Skeletal muscle satellite cell (primary cell): ENCODE measurements around the gene KLHL29.

ENCODE experiments used
- H3K27me3 ChIP-seq: 2 replicates; pipeline ENCODE4 v1.7.0; 2013; ENCODE audit warnings: low read length; ENCODE audit not compliant: control insufficient read depth, insufficient read depth
- H3K36me3 ChIP-seq: 2 replicates; pipeline ENCODE4 v1.7.0; 2013; ENCODE audit warnings: mild to moderate bottlenecking, control low read depth, low read length; ENCODE audit not compliant: insufficient read depth
- H3K4me1 ChIP-seq: 2 replicates; pipeline ENCODE4 v1.7.0; 2013; ENCODE audit warnings: low read length; ENCODE audit not compliant: control insufficient read depth, insufficient read depth
- H3K4me2 ChIP-seq: 2 replicates; pipeline ENCODE4 v1.7.0; 2013; ENCODE audit warnings: mild to moderate bottlenecking, low read length
- H3K4me3 ChIP-seq: 2 replicates; pipeline ENCODE4 v1.7.0; 2013; ENCODE audit warnings: low read length
- H3K9ac ChIP-seq: 2 replicates; pipeline ENCODE4 v1.7.0; 2013; ENCODE audit warnings: mild to moderate bottlenecking, low read depth, low read length, moderate library complexity
- H3K9me3 ChIP-seq: replicated peaks from 2 replicates; pipeline ENCODE4 v1.7.0; 2013; ENCODE audit warnings: mild to moderate bottlenecking, control low read depth, low read length

Gene KLHL29

DNA sequence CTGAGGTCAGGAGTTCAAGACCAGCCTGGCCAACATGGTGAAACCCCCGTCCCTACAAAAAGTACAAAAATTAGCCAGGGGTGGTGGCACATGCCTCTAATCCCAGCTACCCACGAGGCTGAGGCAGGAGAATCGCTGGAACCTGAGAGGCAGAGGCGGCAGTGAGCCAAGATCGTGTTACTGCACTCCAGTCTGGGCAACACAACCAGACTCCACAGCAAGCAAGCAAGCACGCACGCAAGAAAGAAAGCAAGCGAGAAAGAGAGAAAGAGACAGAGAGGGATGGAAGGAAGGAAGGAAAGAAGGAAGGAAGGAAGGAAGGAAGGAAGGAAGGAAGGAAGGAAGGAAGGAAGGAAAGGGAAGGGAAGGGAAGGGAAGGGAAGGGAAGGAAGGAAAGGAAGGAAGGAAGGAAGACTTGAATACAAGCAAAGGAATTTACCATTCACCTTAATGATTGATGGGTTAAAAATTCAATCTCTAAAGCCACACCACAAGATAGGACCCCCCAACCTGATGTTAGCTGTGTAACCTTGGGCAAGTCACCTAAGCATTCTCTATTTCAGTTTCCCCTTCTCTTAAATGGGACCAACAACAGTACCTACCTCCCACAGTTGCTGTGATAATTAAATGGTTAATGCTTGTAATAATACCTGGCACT is 360.2 kb downstream of the KLHL29 start:
- Histone ChIP-seq H3K4me3 (no peak overlapping the region), H3K36me3 (peaks cover under 1% of the 10 kb centered on the region), H3K4me2 (peak overlapping the region; percentile 0), H3K27me3 (no peaks in the 10 kb centered on the region), H3K9ac (no peak overlapping the region), H3K9me3 (no peaks in the 10 kb centered on the region), H3K4me1 (peaks cover 15% of the 10 kb centered on the region)

DNA sequence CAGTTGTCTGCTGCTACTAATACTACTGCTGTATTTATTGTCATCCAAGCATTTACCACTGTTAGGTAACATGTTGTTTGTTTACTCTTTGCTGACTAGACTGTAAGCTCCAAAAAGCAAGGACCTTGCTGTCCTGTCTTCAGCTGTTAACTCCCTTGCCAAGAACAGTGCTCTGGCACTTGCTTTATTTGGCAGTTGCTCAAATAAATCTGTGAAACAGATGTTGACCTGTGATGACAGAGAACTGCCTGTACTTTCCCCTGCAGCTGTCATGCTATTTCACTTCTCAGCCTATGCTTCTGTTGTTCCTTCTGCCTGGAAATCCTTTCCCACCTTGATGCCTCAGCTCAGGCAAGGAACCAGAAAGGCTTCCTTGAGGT is 360.7 kb downstream of the KLHL29 start:
- Histone ChIP-seq H3K9ac (no peak overlapping the region), H3K9me3 (no peaks in the 10 kb centered on the region), H3K4me2 (peak overlapping the region; percentile 0), H3K4me1 (peaks cover 15% of the 10 kb centered on the region), H3K27me3 (no peaks in the 10 kb centered on the region), H3K36me3 (peaks cover 3% of the 10 kb centered on the region), H3K4me3 (no peak overlapping the region)

DNA sequence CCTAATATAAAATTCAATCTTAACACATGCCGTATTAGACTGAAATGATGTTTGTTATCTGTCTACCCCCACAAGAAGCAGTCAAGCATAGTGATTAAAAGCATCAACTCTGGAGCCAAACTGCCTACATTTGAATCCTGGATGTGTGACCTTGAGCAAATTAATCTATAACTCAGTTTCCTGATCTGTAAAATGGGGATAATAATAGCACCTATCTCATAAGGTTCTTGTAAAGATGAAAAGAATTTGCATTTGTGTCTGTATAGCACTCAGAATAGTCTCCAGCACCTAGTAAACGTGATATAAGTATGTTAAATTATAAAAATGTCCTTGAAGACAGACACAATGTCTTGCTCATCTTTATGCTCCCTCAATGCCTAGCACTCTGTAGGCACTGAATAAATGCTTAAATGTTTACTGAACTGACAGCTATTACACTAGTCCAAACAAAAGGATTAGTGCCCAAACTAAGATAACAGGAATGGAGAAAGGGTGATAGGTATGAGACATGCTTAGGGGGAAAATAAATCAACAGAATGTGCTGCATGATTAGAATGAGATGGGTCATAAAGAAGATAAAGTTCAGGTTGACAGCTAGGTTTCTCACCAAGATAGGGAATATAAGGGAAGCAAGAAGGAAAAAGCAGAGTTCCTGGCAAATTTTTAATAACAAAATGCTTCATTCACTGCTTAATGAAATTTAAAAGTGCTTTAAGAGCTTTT is 361.3 kb downstream of the KLHL29 start:
- Histone ChIP-seq H3K4me3 (no peak overlapping the region), H3K4me1 (peaks cover 15% of the 10 kb centered on the region), H3K27me3 (no peaks in the 10 kb centered on the region), H3K36me3 (peaks cover 4% of the 10 kb centered on the region), H3K4me2 (no peak overlapping the region), H3K9me3 (no peaks in the 10 kb centered on the region), H3K9ac (no peak overlapping the region)

DNA sequence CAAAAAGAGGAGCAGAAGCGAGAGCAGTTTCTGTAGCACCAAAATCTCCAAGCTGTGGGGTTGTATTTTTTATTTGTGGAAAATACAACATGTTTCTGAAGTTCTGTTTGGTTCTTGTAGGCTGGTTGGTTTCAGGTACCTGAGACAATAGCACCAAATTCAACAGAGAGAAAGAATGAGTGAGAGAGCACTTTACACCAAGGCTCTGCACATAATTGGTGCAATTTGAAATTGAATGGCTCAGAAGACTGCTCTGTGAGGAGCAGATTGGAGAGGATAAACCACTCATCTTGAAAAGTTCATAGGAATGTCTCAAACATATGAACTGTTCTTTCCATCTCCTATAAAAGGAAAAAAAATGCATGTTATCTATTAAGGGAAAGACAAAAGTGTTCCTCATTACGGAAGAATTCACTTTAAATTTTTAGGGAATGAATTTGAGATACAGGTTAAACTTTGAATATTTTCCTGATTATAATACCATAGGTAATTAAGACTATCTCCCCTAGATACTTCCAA is 366.8 kb downstream of the KLHL29 start:
- H3K4me1 ChIP-seq: no peaks in the 10 kb centered on the region
- no peak overlapping the region for H3K9ac ChIP-seq
- no peaks in the 10 kb centered on the region for H3K9me3 ChIP-seq
- H3K4me3 ChIP-seq: no peak overlapping the region
- H3K36me3 ChIP-seq: peaks cover 22% of the 10 kb centered on the region
- H3K27me3 ChIP-seq: no peaks in the 10 kb centered on the region
- no peak overlapping the region for H3K4me2 ChIP-seq

DNA sequence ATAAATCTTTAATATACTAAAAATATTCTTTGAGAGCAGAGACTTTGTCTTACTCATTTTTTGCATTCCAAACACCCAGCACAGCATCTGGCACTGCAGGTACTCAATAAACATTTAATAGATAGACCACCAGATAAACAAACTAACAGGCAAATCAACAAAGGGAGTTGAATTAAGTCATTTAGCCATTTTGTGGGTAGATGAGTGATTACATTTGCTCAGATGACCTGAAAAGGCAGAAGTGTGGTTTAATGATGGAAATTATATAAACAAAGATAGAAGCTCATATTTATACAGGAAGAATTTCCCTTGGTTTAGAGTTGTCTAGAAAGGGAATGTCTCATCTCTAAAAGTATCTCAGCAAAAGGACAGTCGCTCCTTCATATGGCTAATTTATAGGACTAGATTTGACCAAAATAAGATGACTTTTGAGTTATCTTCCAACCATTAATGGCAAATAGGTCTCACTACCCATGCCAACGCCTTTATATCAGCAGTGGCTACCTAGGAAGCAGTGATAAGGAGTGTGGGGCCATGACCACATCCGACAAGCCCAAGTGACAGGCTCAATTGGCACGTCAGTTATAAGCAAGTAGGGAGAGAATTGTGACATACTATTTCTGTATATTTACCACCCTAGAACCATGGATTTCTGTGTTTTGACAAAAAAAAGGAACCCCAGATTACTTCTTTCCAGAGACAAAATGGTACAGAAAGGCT is 368.5 kb downstream of the KLHL29 start:
- Histone ChIP-seq H3K27me3 (no peaks in the 10 kb centered on the region), H3K36me3 (peaks cover 22% of the 10 kb centered on the region), H3K4me3 (no peak overlapping the region), H3K4me1 (peaks cover 15% of the 10 kb centered on the region), H3K9ac (no peak overlapping the region), H3K4me2 (no peak overlapping the region), H3K9me3 (no peaks in the 10 kb centered on the region)

DNA sequence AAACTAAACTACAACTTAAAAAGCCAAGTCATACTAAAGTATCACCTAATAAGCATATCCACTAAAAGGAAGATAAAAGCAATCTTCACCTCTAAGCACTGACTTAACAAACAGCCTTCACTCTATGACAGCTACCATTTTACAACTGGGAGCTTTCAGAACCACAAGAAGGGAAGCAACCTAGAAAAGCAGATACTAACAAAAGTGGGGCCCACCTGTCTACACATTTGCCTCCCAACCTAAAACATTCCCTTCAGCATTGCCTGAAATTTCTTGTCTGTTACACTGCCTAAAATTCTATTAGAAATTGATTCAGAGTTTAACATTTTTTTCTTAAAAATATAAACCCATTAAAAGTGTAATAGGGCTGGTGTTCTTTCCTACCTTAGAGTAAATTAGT is 370.0 kb downstream of the KLHL29 start:
- H3K4me3 ChIP-seq: no peak overlapping the region
- H3K27me3 ChIP-seq: no peaks in the 10 kb centered on the region
- no peak overlapping the region for H3K9ac ChIP-seq
- no peaks in the 10 kb centered on the region for H3K9me3 ChIP-seq
- peaks cover 17% of the 10 kb centered on the region for H3K4me1 ChIP-seq
- H3K36me3 ChIP-seq: peaks cover 22% of the 10 kb centered on the region
- no peak overlapping the region for H3K4me2 ChIP-seq

DNA sequence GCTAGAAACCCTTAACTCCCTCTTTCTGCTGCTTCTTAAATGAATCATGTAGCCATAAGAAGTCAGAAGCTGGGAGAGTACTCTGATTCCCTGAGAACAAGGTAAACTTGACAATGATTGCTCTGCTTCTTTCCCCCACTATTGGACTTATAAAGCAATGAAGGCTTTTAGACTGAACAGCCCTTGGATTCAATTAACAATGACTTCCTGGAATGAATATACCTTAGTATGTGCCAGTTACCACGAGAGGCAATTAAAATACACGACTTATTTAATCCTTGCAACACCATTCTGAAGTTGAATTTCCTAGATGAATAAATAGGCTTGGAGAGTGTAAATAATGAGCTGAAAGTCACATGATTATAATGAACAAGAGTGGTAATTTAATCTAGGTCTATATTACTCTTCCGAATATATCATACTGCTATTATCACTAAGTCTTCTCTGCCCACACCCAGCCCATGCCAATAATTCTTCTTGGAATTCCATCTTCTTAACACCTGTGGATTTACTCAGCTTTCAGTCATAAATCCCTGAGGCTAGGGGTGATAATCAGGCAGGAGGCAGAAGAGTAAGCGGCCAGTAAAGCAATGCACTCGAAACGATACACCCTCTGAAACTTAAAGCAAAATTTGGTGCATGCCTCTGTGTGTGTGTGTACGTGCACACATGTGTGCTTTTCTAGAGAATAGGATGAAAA is 371.8 kb downstream of the KLHL29 start:
- Histone ChIP-seq H3K9me3 (no peaks in the 10 kb centered on the region), H3K36me3 (peaks cover 13% of the 10 kb centered on the region), H3K27me3 (no peaks in the 10 kb centered on the region), H3K4me1 (peaks cover 22% of the 10 kb centered on the region), H3K4me3 (no peak overlapping the region), H3K9ac (no peak overlapping the region), H3K4me2 (no peak overlapping the region)

DNA sequence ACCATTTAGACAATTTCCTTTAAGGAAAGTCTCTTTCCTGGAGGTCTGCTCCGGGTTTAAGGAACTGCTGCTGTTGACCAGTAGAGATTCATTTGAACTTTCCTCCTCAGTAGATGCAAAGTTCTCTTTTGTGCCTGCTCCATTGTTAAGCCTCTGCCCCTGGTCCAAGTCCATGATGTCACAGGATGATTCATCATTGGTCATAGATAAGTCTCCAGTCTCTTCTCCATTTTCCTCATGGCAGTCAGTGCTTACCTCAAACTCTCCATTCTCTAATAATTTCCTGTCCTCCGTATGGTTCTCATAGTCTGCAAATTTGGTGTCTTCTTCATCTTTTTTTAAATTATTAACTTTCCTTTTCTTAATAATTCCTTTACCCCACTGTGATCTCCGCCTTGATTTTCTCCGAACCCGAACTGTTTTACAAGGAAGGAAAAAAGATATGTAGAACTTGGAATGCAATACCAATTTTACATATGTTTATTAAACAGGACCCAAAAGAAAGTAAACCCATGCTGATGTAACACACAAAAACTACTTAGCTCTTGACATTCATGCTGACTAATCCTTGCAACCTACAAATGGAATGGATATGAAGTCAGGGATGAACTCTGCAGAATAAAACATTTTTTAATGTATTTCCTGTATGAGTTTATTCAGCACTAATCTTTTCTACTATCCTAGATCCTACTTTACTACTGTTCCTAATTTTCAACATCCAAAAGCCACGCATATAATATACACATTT is 372.9 kb downstream of the KLHL29 start:
- no peak overlapping the region for H3K9ac ChIP-seq
- H3K36me3 ChIP-seq: peaks cover 6% of the 10 kb centered on the region
- peaks cover 25% of the 10 kb centered on the region for H3K4me1 ChIP-seq
- no peak overlapping the region for H3K4me2 ChIP-seq
- no peaks in the 10 kb centered on the region for H3K27me3 ChIP-seq
- H3K9me3 ChIP-seq: no peaks in the 10 kb centered on the region
- H3K4me3 ChIP-seq: no peak overlapping the region
